ENCODE results near the gene DCAF8.
"Not testable (repeated sequence)": the region's sequence is repeated elsewhere in the genome, so short reads cannot be mapped to it uniquely, and the experiment has no call there.

The DCAF8 gene

DNA sequence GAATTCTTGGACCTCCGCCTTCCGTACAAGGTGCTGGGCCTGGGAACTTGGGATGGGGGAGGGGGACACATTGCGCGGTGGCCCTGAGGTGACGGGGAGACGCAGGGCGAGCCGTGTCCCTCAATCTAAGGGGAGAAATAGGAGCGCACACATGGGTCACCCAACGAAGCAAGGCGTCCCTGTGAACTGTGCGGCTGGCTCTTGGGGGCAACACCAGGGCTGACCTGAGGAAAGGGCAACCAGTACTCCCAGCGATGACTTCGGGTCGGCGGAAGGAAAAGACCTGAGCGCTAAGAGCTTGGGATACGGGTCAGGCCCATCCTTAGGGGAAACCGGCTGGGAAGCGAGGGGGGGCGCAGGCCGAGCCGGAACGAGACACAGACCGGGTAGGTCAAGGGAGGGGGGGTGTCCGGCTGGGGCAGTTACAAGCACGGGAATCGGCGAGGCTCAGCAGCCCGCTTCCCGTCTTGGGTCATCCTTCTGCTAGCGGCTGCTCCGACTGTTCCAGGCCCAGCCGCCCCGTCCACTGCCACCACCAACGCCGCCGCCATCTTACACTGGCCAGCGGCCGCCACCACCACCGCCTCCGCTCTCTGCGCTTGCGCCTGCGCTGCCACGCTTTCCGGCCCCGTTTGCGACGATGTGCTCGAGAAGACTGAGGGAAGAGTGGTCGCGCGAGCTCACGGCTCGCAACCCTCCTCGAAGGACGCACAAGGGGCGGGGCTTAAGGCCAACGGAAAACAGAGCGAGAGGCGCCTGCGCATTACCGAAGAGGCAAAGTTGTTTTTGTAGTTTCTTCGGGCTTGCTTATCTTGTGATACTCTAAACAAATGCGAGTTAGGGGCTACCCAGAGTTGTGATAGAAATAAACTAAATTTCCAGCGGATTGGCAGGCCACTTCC lies at the start of gene DCAF8:
DCAF8 (minus strand) TSS at position 657 of the 902 bp plus-strand sequence. CDS start 18,541 bp downstream, outside the sequence.
- DNase-seq (ENCODE audit: low spot score), result peak; percentile 97

DNA sequence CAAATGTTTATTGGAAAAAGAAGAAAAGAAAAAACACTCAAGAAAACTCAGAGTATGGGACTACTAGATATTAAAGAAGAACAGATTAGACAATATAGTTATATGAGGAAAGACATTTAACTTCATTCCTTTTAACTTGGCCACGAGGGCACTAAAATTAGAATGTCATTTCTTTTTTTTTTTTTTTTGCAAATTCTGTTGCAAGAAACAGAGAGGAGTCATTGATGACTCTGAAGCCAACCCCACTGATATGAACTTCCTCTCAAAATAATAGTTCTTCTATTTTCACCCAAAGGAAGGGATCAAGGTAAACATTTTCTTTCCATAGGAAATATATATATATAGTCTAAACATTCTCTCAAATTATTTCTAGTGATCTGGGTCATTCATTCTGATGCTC lies 47.2 kb upstream of the DCAF8 start:
- no peak for DNase-seq (ENCODE audit: low spot score)

DNA sequence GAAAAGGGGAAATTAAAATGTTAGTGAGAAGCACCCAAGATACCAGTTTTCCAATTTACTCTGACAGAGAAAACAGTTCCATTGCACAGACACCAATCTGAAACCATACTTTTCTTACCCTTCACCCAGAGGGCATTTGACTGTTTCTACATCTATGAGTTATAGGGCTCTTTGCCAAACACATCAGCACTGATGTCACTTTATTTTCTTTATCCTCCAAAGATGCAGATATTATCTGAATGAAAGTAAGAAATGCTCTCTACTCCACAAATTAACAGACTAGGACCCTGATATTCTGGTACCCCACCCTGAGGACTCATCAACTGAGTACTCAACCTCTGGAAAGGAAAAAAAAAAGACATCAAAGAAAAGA lies 46.8 kb upstream of the DCAF8 start:
- no peak for DNase-seq (ENCODE audit: low spot score)

DNA sequence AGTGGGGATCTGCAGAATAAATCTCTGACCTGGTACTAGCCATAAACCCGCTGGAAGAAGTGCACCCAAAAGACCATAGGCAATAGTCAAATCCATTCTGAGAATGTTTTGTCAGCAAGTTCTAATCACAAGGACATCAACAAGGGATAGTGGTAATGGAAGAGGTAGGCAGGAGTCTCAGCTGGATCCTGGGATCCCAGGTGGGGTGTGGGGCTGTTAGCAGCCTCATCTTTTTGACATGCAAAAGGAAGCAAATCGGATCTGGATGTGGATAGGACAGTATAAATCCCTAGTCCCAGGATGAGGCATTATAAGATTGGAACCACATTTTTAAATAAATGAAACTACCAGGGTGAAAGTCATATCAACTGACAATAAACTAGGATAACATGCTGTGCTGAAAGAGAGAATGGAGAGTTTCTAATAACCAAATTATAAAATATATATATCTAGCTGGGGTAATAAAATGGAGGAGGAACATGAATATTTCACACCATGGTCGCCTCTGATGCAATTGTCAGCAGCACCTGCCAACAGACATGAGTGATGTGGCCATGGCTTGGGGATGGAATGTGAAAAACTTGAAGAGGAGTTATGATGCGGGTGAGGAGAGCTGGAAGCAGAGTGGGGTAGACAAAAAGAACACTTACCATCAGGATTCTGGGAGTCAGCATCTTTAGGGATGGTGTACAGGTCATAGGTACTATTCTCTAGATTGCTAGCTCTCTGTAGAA lies 46.3 kb upstream of the DCAF8 start:
- no peak for DNase-seq (ENCODE audit: low spot score)

DNA sequence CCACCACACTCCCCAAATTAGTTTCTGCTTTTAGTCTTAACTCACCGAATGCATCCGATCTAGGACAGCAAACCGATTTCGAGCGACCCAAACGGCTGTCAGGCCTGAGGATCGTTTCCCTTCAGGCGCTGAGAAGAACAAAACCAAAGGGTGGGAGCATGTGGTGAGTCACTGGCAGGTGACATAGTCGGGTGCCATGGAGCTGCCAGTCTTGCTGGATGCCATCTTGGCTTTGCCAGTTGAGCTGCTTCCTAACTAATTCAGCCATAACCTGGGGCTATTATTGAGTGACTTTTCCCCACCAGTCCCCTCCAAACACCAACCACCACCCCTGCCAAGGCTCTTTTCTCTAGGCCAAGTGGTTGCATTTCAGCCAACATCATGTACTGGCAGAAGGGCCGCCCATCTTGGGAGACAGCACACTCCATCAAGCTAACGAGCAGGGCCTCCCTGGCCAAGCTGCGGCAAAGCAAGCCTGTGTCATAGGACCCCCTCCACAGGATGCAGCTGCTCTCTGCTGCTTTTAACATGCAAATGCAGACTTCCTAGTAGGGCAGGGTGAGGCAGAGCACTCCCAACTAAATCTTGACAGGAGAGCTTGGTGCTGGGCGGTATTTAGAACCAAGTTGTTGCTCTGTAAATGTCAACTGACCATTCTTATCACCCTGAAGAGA lies 44.9 kb upstream of the DCAF8 start:
- DNase-seq (ENCODE audit: low spot score), result no peak

DNA sequence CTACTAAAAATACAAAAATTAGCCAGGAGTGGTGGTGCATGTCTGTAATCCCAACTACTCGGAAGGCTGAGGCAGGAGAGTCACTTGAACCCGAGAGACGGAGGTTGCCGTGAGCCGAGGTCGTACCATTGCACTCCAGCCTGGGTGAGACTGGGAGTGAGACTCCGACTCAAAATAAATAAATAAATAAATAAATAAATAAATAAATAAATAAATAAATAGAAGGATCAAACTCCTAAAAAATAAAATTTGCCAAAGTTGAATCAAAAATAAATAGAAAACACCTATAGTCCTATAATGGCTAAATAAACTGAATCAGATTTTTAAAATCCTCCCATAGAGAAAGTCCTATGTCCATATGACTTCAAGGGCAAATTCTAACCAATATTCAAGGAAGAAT lies 37.8 kb upstream of the DCAF8 start:
- no peak for DNase-seq (ENCODE audit: low spot score)

DNA sequence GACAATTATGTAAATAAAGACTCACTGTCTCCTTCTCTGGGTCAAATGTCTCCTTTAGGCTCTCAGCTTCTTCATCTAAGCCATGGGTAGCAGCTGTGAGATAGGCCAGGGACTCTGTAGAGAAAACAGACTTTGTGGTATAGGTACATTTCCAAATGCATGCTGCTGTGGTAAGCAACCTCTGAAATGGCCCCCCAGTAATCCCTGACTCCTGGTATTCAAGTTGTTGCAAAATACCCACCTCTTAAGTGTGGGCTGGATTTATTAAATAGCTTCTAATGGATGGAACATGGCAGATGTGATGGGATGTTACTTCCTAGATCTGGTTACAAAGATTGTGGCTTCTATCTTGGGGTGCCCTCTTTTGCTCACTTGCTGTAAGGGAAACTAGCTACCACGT lies 33.7 kb upstream of the DCAF8 start:
- no peak for DNase-seq (ENCODE audit: low spot score)

DNA sequence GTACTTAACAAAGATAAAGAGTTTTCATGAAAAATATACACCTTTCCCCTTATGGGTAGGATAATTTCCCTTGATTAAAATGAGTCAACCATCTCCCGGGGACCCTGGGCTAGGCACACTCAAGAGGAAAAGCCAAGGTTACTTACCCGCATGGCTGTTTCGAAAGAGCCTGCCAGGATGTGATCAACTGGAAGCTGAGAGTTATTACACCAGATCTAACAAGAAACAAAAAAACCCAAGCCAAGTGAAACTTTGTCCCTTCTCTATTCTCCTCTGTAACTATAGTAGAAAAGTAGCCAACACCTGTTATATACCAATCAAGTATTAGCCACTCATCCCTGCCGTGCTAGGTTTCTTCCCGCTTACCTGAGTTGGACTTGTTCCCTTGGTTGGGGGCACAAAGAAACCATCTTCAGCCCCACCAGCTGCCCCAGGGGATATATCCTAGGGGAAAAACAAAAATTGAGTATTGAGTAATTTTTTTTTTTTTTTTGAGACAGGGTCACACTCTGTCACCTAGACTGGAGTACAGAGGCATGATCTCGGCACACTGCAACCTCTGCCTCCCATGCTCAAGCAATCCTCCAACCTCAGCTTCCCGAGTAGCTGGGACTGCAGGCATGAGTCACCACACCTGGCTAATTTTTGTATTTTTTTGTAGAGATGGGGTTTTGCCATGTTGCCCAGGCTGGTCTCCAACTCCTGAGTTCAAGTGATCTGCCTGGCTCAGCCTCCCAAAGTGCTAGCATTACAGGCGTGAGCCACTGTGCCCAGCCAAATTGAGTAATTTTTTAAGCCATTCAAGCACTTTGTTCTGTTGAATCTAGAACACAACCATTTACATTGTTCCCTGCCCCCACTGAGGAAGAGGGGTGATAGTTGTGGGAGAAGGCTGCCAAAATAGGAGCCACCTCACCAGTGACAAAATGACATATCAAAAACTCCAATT lies 30.9 kb upstream of the DCAF8 start:
- DNase-seq (ENCODE audit: low spot score), result no peak

DNA sequence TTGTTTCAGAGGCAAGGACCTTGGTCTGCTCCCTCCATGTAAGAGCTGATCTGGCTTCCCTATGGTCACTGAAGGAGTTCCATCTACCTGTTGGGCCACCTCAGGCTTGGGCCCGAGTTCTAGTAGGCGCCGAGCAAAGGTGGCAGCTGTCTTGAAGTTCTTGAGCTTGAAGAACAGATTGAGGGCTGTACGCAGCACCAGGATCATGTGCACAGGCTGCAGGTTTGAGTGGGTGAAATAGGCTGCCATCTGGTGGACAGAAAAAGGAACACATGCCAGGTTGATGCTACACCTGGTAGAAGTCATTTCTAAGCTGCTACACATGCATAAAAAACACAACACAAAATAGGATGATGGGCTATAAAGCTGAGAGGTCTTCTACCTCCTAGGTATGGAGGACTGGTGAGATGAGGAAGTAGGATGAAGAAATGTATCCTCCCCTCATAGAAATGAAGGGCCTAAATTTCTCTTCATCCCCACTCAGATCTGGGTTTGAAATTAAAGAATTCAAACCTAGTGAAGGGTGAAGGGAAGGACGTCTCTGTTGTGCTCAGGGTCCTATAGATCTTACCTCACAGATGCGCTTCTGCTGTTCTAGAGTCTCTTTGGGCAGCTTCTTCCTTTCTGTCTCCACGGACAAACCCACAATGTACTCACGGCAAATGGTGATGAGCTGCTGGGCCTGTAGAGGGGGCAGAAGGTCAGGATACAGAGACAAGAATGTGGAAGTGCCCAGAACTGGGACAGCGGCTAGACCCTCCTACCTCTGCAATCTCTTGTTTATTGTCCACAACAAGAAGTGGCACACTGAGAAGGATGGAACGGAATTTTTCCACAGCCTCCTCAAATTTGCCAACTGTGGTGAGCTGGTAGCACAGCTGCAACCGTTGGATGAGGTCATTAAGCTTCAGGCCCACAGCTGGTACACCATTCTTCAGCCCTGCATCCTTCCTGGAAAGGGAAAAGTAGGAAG lies 29.2 kb upstream of the DCAF8 start:
- DNase-seq (ENCODE audit: low spot score), result peak; percentile 92

DNA sequence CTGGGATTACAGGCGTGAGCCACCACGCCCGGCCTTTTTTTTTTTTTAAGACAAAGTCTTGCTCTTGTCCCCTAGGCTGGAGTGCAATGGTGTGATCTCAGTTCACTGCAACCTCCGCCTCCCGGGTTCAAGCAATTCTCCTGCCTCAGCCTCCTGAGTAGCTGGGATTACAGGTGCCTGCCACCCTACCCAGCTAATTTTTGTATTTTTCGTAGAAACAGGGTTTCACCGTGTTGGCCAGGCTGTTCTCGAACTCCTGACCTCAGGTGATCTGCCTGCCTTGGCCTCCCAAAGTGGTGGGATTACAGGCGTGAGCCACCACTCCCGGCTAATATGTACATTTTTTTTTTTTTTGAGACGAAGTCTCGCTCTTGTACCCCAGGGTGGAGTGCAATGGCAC lies 25.4 kb upstream of the DCAF8 start:
- DNase-seq (ENCODE audit: low spot score), result not testable (repeated sequence)

DNA sequence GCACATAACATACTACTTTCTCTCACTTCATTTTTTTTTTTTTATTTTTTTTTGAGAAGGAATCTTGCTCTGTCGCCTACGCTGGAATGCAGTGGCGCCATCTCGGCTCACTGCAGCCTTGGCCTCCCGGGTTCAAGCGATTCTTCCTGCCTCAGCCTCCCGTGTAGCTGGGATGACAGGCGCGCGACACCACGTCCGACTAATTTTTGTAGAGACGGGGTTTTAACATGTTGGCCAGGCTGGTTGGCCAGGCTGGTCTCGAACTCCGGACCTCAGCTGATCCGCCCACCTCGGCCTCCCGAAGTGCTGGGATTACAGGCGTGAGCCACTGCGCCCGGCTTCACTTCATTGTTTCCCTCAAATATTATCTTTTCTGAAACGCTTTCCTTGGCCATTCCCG lies 23.2 kb upstream of the DCAF8 start:
- DNase-seq (ENCODE audit: low spot score), result no peak

DNA sequence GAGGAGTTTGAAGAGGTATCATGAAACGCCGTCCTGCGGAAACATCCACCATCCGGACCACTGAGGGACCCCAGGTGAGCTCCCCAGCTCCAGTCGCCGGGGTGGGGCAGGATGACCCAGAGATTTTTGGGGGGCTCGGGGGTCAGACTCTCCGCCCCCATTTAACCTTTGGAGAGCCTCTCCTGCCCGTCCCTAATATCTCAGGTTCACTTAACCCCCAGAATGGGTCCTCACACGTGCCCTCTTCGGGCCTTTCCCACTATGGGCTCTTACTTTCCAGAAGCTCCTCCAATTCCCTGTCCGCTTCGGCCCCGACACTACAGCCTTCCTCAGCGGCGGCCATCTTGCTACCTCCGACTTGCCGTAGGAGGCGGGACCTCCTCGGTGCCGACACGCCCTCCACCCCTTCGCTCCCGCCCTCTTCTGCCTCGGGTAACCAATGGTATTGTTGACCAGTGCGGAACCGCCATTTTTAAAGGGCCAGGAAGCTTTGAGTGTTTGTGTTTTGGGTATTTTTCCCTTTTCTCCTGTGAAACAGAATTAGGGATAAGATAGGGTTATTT lies 22.5 kb upstream of the DCAF8 start, which contains the start of gene PEX19:
PEX19 (minus strand) TSS at position 352 of the 563 bp plus-strand sequence; CDS start at position 343, 9 bp downstream.
- peak; percentile 94 for DNase-seq (ENCODE audit: low spot score)

DNA sequence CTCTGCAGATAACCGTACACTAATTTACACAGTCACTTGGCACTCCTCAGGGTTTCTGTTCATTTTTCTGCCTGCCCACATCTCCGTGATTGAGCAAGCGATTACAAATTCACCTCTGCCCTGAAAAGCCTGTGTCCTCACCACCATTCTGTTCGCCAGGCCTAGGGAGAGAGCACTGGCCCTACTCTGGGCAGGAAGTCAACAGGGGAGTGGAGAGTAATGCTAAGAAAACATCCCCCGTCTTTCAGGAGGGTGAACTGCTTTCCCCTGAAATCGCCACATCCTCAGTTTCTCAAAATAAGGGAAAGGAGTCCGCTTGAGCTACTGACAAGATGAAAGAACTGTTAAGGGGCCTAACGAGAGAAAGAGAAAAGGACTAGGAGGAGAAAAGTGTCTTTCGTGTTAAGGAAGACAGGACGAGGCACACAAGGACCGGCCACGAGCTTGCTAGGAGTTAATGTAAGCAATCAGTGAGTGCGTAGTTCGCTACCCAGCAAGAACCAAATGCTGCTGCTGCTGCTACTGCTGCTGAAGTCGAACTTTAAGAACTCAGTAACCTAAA lies 22.0 kb upstream of the DCAF8 start:
- DNase-seq (ENCODE audit: low spot score), result peak; percentile 34

DNA sequence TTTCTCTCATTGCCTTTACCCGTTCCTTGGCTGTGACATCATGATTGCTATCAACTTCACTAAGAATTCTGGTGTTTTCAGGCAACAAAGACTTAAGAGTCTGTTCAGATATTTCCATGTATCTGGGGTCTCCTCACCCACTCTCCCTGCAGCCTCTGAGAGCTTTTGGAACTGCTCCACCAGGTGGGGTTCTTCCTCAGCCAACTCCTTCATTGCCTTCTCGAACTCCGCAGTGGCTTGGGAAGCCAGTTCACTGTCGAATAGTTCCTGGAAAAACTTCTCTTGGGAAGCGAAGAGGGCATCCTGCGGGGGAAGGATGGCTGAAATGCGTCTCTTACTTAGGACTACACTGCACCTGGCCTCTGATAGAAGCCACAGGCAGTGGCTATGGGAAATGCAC lies 20.5 kb upstream of the DCAF8 start:
- no peak for DNase-seq (ENCODE audit: low spot score)

DNA sequence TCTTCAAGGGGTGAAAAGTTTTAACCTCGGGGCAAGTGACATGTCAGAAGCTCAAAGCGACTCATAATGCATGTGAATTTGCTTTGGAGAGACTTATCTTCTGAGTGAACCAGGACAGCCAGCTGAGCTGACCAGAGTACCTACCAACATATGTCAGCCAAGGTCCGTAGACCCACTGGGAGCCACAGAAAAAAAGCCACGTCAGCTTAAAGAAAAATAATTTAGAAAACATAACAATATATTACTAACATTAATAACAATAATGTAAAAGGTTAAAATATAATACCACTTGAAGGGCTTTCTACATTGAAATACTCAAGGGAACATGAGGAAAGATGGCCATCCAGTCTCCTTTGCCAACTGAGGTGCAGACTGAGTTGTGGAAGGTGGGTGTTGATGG lies 15.6 kb upstream of the DCAF8 start:
- DNase-seq (ENCODE audit: low spot score), result no peak

DNA sequence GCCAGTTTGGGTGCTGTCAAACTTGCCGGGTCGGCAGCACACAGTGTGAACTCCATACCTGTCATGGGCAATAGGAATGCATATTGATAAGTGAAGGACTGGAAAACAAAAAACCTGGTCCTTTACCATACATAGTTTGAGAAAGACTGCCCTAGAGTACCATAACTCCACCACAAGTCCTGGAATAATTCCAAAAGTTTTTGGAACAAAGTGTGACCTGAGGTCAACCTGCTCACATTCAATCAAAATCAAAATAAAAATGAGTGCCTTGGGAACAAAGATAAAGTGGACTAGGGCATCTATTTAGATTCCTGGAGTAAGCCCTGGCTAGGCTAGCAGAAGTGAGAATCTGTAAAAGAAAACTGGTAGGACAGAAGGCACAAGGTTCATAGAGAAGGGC lies 15.0 kb upstream of the DCAF8 start:
- DNase-seq (ENCODE audit: low spot score), result no peak

DNA sequence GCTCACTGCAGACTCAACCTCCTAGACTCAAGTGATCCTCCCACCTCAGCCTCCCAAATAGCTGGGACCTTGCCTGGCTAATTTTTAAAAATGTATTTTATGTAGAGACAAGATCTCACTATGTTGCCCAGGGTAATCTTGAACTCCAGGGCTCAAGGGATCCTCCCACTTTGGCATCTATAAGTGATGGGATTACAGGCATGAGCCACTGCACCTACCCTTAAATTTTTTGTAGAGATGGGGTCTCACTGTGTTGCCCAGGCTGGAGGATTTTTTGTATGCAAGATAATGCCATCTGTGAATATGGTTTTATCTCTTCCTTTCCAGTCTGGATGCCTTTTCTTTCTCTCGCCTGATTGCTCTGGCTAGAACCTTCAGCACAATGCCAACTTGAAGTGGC lies 8.7 kb upstream of the DCAF8 start:
- DNase-seq (ENCODE audit: low spot score), result no peak

DNA sequence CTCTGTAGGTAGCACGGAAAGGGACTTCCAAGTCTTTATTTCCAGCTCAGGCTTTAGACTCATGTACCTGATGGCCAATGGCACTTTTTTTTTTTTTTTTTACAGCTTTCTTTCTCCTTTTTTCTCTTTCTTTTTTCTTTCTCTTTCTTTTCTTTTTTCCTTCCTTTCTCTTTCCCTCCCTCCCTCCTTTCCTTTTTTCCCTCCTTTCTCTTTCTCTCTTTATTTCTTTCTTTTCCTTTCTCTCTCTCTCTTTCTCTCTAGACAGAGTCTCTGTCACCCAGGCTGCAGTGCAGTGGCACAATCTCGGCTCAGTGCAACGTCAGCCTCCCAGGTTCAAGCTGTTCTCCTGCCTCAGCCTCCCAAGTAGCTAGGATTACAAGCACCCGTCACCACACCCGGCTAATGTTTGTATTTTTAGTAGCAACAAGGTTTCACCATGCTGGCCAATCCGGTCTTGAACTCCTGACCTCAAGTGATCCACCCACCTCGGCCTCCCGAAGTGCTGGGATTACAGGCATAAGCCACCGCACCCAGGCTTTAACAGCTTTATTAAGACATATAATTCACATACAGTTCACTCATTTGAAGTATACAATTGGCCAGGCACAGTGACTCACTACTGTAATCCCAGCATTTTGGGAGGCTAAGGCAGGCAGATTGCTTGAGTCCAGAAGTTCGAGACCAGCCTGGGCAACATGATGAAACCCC lies 5.1 kb upstream of the DCAF8 start:
- DNase-seq (ENCODE audit: low spot score), result no peak

DNA sequence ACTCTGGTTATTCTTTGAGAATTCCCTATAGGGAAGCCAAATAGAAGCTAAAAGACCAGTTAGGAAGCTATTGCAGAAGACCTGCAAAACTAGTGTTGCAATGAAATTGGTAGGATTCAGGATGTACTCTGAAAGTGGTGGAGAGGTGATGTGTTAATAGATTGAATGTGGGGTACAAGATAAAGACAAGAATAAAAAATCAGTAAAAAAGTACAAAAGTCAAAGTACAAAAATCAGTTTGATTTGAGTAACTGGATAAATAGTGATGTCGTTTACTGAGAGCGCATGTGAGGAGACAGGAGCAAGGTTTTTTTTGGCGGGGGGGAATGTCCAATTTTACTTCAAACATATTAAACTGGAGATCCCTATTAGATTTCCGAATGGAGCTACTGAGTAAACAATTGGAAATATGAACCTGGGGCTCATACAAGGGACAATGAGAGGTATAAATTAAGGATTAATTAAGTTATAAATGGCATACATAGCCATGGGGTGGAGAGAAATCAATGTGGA lies 2.5 kb upstream of the DCAF8 start:
- DNase-seq (ENCODE audit: low spot score), result no peak

Data from cerebellar cortex (tissue), 1 donor.